Measurements from ENCODE around the gene VTI1A. TPM values are rescaled to one million over a fixed set of nuclear protein-coding genes. Genes with fewer than 3 reads are reported as not detected.

VTI1A gene
- total RNA-seq, 1 experiment from 2014 or later, result 18.1 TPM

DNA sequence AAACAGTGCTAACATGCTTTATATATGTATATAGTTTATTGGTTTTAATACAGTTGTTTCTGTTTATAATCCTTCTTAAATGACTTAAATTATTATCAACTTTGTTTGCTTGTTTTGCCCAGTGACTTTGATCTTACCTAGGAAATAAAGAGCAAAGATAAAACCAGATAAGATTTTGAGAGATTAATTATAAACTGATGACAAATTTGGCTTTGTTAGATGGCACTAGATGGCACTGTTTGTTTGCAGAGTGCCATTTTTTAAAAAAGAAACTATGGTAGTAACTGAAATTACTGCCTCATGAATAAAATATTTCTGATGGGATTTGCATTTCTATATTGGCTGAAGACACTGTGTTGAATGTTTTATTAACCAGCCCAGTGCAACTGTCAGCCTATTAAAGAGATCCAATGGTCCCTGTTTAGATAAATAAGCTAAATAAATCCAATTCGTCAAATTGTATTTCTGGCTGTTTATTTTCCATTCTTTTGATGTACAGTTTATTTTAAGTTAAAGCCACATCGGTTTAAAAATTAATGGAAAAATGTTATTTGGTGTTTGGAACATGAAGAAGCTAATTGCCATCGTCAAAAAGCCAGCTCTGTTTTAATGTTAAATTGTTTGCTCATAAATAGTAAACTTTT lies 28.7 kb downstream of the VTI1A start:
- intact Hi-C loops (cut with micrococcal nuclease; ENCODE audit: unreplicated experiment), result loop anchor here (1.0 to 5.0 kb wide), 3 partner anchors 475 to 910 kb away; partner anchors contain the start of gene TCF7L2
- Histone ChIP-seq H3K79me2 (ENCODE audit: low read depth) (no peaks in the 10 kb centered on the region), H4K20me1 (ENCODE audit: insufficient read depth) (peaks cover 3% of the 10 kb centered on the region; the same call in 1 of the 2 replicates), H3K27me3 (ENCODE audit: insufficient read depth, low read depth) (no peaks in the 10 kb centered on the region), H3K4me2 (no peak overlapping the region), H3K9me3 (ENCODE audit: insufficient read depth, low read depth) (no peaks in the 10 kb centered on the region), H3K27ac (no peak overlapping the region), H3K4me1 (replicated peaks; ENCODE audit: insufficient read depth) (no peaks in the 10 kb centered on the region), H2AFZ (no peak overlapping the region), H3K9me2 (ENCODE audit: insufficient read depth) (no peaks in the 10 kb centered on the region), H3F3A (ENCODE audit: insufficient read depth, low read depth) (no peaks in the 10 kb centered on the region), H3K36me3 (ENCODE audit: low read depth) (no peaks in the 10 kb centered on the region), H3K4me3 (no peak overlapping the region)
- TF ChIP-seq, protein P1, sequence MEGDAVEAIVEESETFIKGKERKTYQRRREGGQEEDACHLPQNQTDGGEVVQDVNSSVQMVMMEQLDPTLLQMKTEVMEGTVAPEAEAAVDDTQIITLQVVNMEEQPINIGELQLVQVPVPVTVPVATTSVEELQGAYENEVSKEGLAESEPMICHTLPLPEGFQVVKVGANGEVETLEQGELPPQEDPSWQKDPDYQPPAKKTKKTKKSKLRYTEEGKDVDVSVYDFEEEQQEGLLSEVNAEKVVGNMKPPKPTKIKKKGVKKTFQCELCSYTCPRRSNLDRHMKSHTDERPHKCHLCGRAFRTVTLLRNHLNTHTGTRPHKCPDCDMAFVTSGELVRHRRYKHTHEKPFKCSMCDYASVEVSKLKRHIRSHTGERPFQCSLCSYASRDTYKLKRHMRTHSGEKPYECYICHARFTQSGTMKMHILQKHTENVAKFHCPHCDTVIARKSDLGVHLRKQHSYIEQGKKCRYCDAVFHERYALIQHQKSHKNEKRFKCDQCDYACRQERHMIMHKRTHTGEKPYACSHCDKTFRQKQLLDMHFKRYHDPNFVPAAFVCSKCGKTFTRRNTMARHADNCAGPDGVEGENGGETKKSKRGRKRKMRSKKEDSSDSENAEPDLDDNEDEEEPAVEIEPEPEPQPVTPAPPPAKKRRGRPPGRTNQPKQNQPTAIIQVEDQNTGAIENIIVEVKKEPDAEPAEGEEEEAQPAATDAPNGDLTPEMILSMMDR (conservative IDR thresholded peaks at IDR 0.05), result peak; percentile 68
- TF ChIP-seq EZH2 (IDR thresholded peaks at IDR 0.05; ENCODE audit: low read depth), result no peak
- ChIA-PET CTCF (interaction anchor here (0.6 kb wide), 3 partner anchors 14 to 61 kb away, joined by 3 to 10 read pairs (median 4); no protein-coding TSS in a partner anchor), POLR2A (ENCODE audit: unreplicated experiment) (no interaction called here)
- DNase-seq, result no peak
- no TSS peak for BruUV-seq (replicated peaks)

DNA sequence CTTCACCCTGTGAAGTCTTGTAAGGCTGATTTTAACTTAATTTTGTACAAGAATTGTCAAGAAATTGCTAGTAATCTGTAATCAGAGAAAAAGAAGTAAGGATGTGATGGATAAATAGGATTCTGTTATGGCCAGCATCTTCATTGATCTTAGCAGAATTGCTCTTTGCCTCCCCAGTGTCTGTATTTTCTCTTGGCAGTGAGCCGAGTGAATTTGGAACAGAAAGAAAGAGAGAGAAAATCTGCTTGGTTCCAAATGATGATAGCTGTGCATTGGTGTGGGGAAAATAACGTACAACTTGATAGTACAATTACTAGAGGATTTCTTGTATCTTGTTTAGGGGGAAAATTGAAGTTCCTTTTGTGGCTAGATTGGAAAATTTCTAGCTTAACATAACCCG lies 34.6 kb downstream of the VTI1A start:
- H3K27me3 ChIP-seq (ENCODE audit: insufficient read depth, low read depth), result no peaks in the 10 kb centered on the region
- H3K27ac ChIP-seq, result no peak overlapping the region
- no peak overlapping the region for H3K4me3 ChIP-seq
- no peaks in the 10 kb centered on the region for H3K4me1 ChIP-seq (replicated peaks; ENCODE audit: insufficient read depth)
- no peaks in the 10 kb centered on the region for H4K20me1 ChIP-seq (ENCODE audit: insufficient read depth)
- H3K79me2 ChIP-seq (ENCODE audit: low read depth), result no peaks in the 10 kb centered on the region
- H3K4me2 ChIP-seq, result no peak overlapping the region
- H3K36me3 ChIP-seq (ENCODE audit: low read depth), result no peaks in the 10 kb centered on the region
- intact Hi-C loops (cut with micrococcal nuclease; ENCODE audit: unreplicated experiment), result no loop called here
- POLR2A ChIA-PET (ENCODE audit: unreplicated experiment), result no interaction called here
- no peaks in the 10 kb centered on the region for H3K9me2 ChIP-seq (ENCODE audit: insufficient read depth)
- no peak for DNase-seq
- TF ChIP-seq EZH2 (IDR thresholded peaks at IDR 0.05; ENCODE audit: low read depth), result no peak
- TF ChIP-seq, protein P1 (conservative IDR thresholded peaks at IDR 0.05), result no peak
- no peak overlapping the region for H2AFZ ChIP-seq
- CTCF ChIA-PET, result no interaction called here
- no peaks in the 10 kb centered on the region for H3F3A ChIP-seq (ENCODE audit: insufficient read depth, low read depth)
- BruUV-seq (replicated peaks), result no TSS peak
- H3K9me3 ChIP-seq (ENCODE audit: insufficient read depth, low read depth), result no peaks in the 10 kb centered on the region

GRCh38 chr10:112484399-112484798 lies 37.4 kb downstream of the VTI1A start:
- no peaks in the 10 kb centered on the region for H3K9me2 ChIP-seq (ENCODE audit: insufficient read depth)
- no peak overlapping the region for H3K4me3 ChIP-seq
- H3F3A ChIP-seq (ENCODE audit: insufficient read depth, low read depth), result no peaks in the 10 kb centered on the region
- H3K27me3 ChIP-seq (ENCODE audit: insufficient read depth, low read depth), result no peaks in the 10 kb centered on the region
- no TSS peak for BruUV-seq (replicated peaks)
- TF ChIP-seq, protein P1 (conservative IDR thresholded peaks at IDR 0.05), result no peak
- no peak for TF ChIP-seq EZH2 (IDR thresholded peaks at IDR 0.05; ENCODE audit: low read depth)
- H4K20me1 ChIP-seq (ENCODE audit: insufficient read depth), result no peaks in the 10 kb centered on the region
- no peak for DNase-seq
- H3K4me2 ChIP-seq, result no peak overlapping the region
- no peaks in the 10 kb centered on the region for H3K79me2 ChIP-seq (ENCODE audit: low read depth)
- H2AFZ ChIP-seq, result no peak overlapping the region
- ChIA-PET POLR2A (ENCODE audit: unreplicated experiment) (no interaction called here), CTCF (no interaction called here)
- H3K36me3 ChIP-seq (ENCODE audit: low read depth), result no peaks in the 10 kb centered on the region
- H3K4me1 ChIP-seq (replicated peaks; ENCODE audit: insufficient read depth), result no peaks in the 10 kb centered on the region
- no peak overlapping the region for H3K27ac ChIP-seq
- intact Hi-C loops (cut with micrococcal nuclease; ENCODE audit: unreplicated experiment), result no loop called here
- no peaks in the 10 kb centered on the region for H3K9me3 ChIP-seq (ENCODE audit: insufficient read depth, low read depth)
